HCT116 (cell line): ENCODE data around the gene ALDH3A2. TPM values are rescaled to one million over a fixed set of nuclear protein-coding genes. Genes with fewer than 3 reads are reported as not detected.

ENCODE experiments used
- ATAC-seq: fragments of 200-7000 bp; cut with Tn5 transposase; 2 replicates; pipeline ENCODE4 v1.9.1; 2020; ENCODE audit warnings: mild to moderate bottlenecking, moderate library complexity
- BruUV-seq: library from RNA; stranded (reverse); fragments of 400-500 nt; replicated peaks from 2 replicates; lab custom pipeline; 2021; lab: Mats Ljungman, UMichigan
- CTCF ChIA-PET: fragments of 300-600 bp; sonication (Branson Sonifier 250); formaldehyde crosslinking; loops from one replicate; lab custom pipeline; 2021; ENCODE audit warnings: antibody characterized with exemption; lab: Charles Lee
- POLR2A ChIA-PET: fragments of 300-600, 350-600 bp; sonication (Branson Sonifier 250); formaldehyde crosslinking; loops from one replicate; lab custom pipeline; 2021; ENCODE audit warnings: antibody characterized with exemption; lab: Charles Lee
- RAD21 ChIA-PET, 2 experiments: fragments of 300-600 bp; sonication (Branson Sonifier 250); formaldehyde crosslinking; loops; one replicate each; lab custom pipeline; 2023; ENCODE audit warnings: low total read pairs in 2 of 2; ENCODE audit not compliant: uncharacterized antibody in 2 of 2, unreplicated experiment in 2 of 2, low non-redundant PET in 1 of 2; lab: Charles Lee
- DNase-seq: peaks from one replicate; pipeline ENCODE4 v3.0.0-alpha.2; 2010; ENCODE audit warnings: low read depth, low spot score
- H2AFZ ChIP-seq: fragments of 200-600 bp; shearing (Covaris generic), sonication (generic); 2 replicates; pipeline ENCODE4 v1.6.1; 2017; ENCODE audit warnings: low read depth, mixed run types, mixed read lengths, antibody characterized with exemption, low read length; ENCODE audit not compliant: poor library complexity, severe bottlenecking
- H3K27ac ChIP-seq: 2 replicates; pipeline ENCODE4 v1.5.1; 2012; ENCODE audit warnings: low read depth, low read length
- H3K27me3 ChIP-seq: fragments of 200-600 bp; sonication (generic); 2 replicates; pipeline ENCODE4 v1.6.1; 2016; ENCODE audit warnings: mixed run types, low read length, mixed read lengths; ENCODE audit not compliant: insufficient read depth
- H3K36me3 ChIP-seq, 2 experiments: fragments of 200-500 bp in 1 of 2; fragments of 200-600 bp in 1 of 2; sonication (Bioruptor generic) in 1 of 2; sonication (generic) in 1 of 2; 2 replicates each; pipeline versions ENCODE4 v1.5.1 to v1.6.1; 2014 to 2016; ENCODE audit warnings: low read length in 2 of 2, inconsistent platforms in 1 of 2, mixed read lengths in 1 of 2, mixed run types in 1 of 2; ENCODE audit not compliant: insufficient read depth in 2 of 2, control insufficient read depth in 1 of 2
- H3K4me1 ChIP-seq, 2 experiments: fragments of 200-600 bp in 1 of 2; sonication (generic) in 1 of 2; 2 replicates each; pipeline versions ENCODE4 v1.5.1 to v1.6.1; 2012 to 2017; ENCODE audit warnings: low read length in 2 of 2, inconsistent platforms in 1 of 2, mild to moderate bottlenecking in 1 of 2, mixed read lengths in 1 of 2, mixed run types in 1 of 2, moderate library complexity in 1 of 2; ENCODE audit not compliant: insufficient read depth in 2 of 2, control insufficient read depth in 1 of 2
- H3K4me2 ChIP-seq: fragments of 200-600 bp; sonication (generic); 2 replicates; pipeline ENCODE4 v1.6.1; 2017; ENCODE audit warnings: mixed run types, low read length, mixed read lengths
- H3K4me3 ChIP-seq, 2 experiments: fragments of 200-600 bp in 1 of 2; sonication (generic) in 1 of 2; replicated peaks in 1 of 2; 2 replicates each; pipeline ENCODE4 v1.5.1; 2011 to 2016; ENCODE audit warnings: low read length in 2 of 2, control low read depth in 1 of 2, low read depth in 1 of 2, mild to moderate bottlenecking in 1 of 2, mixed read lengths in 1 of 2, mixed run types in 1 of 2
- H3K79me2 ChIP-seq: fragments of 200-600 bp; sonication (generic); 2 replicates; pipeline ENCODE4 v1.6.1; 2017; ENCODE audit warnings: mild to moderate bottlenecking, mixed run types, low read length, moderate library complexity, mixed read lengths; ENCODE audit not compliant: insufficient read depth
- H3K9ac ChIP-seq: fragments of 200-600 bp; sonication (generic); 2 replicates; pipeline ENCODE4 v1.6.1; 2016; ENCODE audit warnings: low read length, mixed read lengths
- H3K9me2 ChIP-seq: fragments of 200-600 bp; sonication (generic), shearing (Covaris generic); 2 replicates; pipeline ENCODE4 v1.6.1; 2017; ENCODE audit warnings: mixed run types, mild to moderate bottlenecking, moderate library complexity; ENCODE audit not compliant: insufficient read depth
- H3K9me3 ChIP-seq, 2 experiments: fragments of 200-500 bp in 1 of 2; fragments of 200-600 bp in 1 of 2; sonication (Bioruptor generic) in 1 of 2; sonication (generic) in 1 of 2; 2 replicates each; pipeline ENCODE4 v1.6.1; 2014 to 2017; ENCODE audit warnings: low read length in 2 of 2, mixed read lengths in 2 of 2, inconsistent platforms in 1 of 2, low read depth in 1 of 2, mild to moderate bottlenecking in 1 of 2, mixed run types in 1 of 2, moderate library complexity in 1 of 2; ENCODE audit not compliant: control insufficient read depth in 1 of 2, insufficient read depth in 1 of 2
- H4K20me1 ChIP-seq: fragments of 200-600 bp; sonication (generic), shearing (Covaris generic); 2 replicates; pipeline ENCODE4 v1.6.1; 2017; ENCODE audit warnings: mixed run types, mild to moderate bottlenecking, moderate library complexity; ENCODE audit not compliant: insufficient read depth
- CEBPB ChIP-seq: IDR thresholded peaks from 2 replicates; pipeline ENCODE4 v1.6.1; 2012; ENCODE audit warnings: low read depth
- ELF1 ChIP-seq: IDR thresholded peaks from 2 replicates; pipeline ENCODE4 v1.6.1; 2012; ENCODE audit warnings: low read depth, borderline replicate concordance
- POLR2A ChIP-seq: IDR thresholded peaks from 2 replicates; pipeline ENCODE4 v1.7.0; 2011; ENCODE audit warnings: borderline replicate concordance; ENCODE audit not compliant: insufficient read depth, insufficient read length; ENCODE audit errors: extremely low read depth
- intact Hi-C: fragments of 100-400 bp; cut with micrococcal nuclease; formaldehyde crosslinking; loops from 2 replicates; pipeline ENCODE4 v1.10.0; 2022
- total RNA-seq: library from RNA; stranded (reverse); gene quantifications from one replicate; pipeline ENCODE4 v1.2.1, GENCODE V29; 2021; ENCODE audit not compliant: unreplicated experiment
- TF ChIP-seq, protein P1 (sequence below): IDR thresholded peaks from 2 replicates; pipeline ENCODE4 v1.6.1; 2012; ENCODE audit warnings: low read depth
- TF ChIP-seq, protein P2 (sequence below): IDR thresholded peaks from 2 replicates; pipeline ENCODE4 v1.6.1; 2011; ENCODE audit warnings: mild to moderate bottlenecking, low read length, moderate library complexity; ENCODE audit not compliant: insufficient replicate concordance; ENCODE audit errors: extremely low read depth

Gene ALDH3A2
- total RNA-seq, 1 experiment from 2014 or later = 86.8 TPM

DNA sequence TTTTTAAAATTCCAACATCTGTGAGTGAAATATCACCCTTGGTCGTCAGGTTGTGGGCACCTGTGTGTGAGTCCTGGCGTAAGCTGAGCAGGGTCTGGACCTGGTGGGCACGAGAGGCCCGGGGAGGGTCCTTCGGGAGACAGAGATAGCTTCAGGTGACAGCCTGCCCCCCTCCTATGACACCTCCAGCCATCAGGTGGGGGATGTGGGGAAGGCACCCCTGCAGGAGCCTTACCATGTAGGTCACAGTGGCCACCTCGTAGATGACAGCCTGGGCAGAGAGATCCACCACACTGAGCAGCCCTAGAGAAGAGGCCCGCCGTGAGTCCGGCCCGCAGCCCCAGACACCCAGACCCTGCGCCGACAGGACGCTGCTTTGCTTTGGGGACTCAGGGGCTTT is 56.6 kb downstream of the ALDH3A2 start:
- intact Hi-C loops = no loop called here
- H3K27ac ChIP-seq = no peak overlapping the region
- no peaks in the 10 kb centered on the region for H3K27me3 ChIP-seq
- no peaks in the 10 kb centered on the region for H3K79me2 ChIP-seq
- DNase-seq (no peak), ATAC-seq (no peak)
- TF ChIP-seq, protein P1, sequence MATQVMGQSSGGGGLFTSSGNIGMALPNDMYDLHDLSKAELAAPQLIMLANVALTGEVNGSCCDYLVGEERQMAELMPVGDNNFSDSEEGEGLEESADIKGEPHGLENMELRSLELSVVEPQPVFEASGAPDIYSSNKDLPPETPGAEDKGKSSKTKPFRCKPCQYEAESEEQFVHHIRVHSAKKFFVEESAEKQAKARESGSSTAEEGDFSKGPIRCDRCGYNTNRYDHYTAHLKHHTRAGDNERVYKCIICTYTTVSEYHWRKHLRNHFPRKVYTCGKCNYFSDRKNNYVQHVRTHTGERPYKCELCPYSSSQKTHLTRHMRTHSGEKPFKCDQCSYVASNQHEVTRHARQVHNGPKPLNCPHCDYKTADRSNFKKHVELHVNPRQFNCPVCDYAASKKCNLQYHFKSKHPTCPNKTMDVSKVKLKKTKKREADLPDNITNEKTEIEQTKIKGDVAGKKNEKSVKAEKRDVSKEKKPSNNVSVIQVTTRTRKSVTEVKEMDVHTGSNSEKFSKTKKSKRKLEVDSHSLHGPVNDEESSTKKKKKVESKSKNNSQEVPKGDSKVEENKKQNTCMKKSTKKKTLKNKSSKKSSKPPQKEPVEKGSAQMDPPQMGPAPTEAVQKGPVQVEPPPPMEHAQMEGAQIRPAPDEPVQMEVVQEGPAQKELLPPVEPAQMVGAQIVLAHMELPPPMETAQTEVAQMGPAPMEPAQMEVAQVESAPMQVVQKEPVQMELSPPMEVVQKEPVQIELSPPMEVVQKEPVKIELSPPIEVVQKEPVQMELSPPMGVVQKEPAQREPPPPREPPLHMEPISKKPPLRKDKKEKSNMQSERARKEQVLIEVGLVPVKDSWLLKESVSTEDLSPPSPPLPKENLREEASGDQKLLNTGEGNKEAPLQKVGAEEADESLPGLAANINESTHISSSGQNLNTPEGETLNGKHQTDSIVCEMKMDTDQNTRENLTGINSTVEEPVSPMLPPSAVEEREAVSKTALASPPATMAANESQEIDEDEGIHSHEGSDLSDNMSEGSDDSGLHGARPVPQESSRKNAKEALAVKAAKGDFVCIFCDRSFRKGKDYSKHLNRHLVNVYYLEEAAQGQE = no peak
- no peak for TF ChIP-seq POLR2A
- TF ChIP-seq, protein P2, sequence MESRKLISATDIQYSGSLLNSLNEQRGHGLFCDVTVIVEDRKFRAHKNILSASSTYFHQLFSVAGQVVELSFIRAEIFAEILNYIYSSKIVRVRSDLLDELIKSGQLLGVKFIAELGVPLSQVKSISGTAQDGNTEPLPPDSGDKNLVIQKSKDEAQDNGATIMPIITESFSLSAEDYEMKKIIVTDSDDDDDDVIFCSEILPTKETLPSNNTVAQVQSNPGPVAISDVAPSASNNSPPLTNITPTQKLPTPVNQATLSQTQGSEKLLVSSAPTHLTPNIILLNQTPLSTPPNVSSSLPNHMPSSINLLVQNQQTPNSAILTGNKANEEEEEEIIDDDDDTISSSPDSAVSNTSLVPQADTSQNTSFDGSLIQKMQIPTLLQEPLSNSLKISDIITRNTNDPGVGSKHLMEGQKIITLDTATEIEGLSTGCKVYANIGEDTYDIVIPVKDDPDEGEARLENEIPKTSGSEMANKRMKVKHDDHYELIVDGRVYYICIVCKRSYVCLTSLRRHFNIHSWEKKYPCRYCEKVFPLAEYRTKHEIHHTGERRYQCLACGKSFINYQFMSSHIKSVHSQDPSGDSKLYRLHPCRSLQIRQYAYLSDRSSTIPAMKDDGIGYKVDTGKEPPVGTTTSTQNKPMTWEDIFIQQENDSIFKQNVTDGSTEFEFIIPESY = no peak
- TF ChIP-seq CEBPB = no peak
- TF ChIP-seq ELF1 = no peak
- BruUV-seq = no TSS peak
- H3K36me3 ChIP-seq = no peaks in the 10 kb centered on the region
- no peak overlapping the region for H3K4me2 ChIP-seq
- no peak overlapping the region for H3K4me3 ChIP-seq
- H3K9me3 ChIP-seq = no peaks in the 10 kb centered on the region
- ChIA-PET RAD21 (no interaction called here), CTCF (no interaction called here), POLR2A (no interaction called here)
- no peak overlapping the region for H2AFZ ChIP-seq
- no peaks in the 10 kb centered on the region; a peak in 1 of 4 replicates for H3K4me1 ChIP-seq
- H4K20me1 ChIP-seq = no peaks in the 10 kb centered on the region
- no peak overlapping the region for H3K9ac ChIP-seq
- no peaks in the 10 kb centered on the region for H3K9me2 ChIP-seq
